Right lobe of liver (tissue), 6 donors: ENCODE measurements around the gene ASCC3. TPM values are rescaled to one million over a fixed set of nuclear protein-coding genes. Genes with fewer than 3 reads are reported as not detected.
"Not testable (repeated sequence)": the region's sequence is repeated elsewhere in the genome, so short reads cannot be mapped to it uniquely, and the experiment has no call there.

Source experiments
- ATAC-seq, 4 donors: fragments of 200-7000 bp; cut with Tn5 transposase; one replicate each; pipeline ENCODE4 v1.9.1; 2020; ENCODE audit warnings: mild to moderate bottlenecking in 4 of 4, moderate library complexity in 4 of 4
- DNase-seq, 3 donors: peaks; one replicate each; pipeline ENCODE4 v3.0.0-alpha.2; 2020
- H3K27ac ChIP-seq, 3 donors: fragments of 200-600 bp; one replicate each; pipeline ENCODE4 v1.8.0; 2022
- H3K27me3 ChIP-seq, 2 donors: fragments of 200-600 bp; one replicate each; pipeline ENCODE4 v1.8.0; 2022
- H3K36me3 ChIP-seq, 4 donors: fragments of 200-600 bp; sonication (generic) in 1 of 4; one replicate each; pipeline versions ENCODE4 v1.5.1 to v1.8.0; 2017 to 2022; ENCODE audit warnings: control low read depth in 1 of 4
- H3K4me1 ChIP-seq, 4 donors: fragments of 200-600 bp; sonication (generic) in 1 of 4; one replicate each; pipeline versions ENCODE4 v1.5.1 to v1.8.0; 2017 to 2022; ENCODE audit warnings: control low read depth in 1 of 4
- H3K4me3 ChIP-seq, 3 donors: fragments of 200-600 bp; one replicate each; pipeline ENCODE4 v1.8.0; 2022
- H3K9me3 ChIP-seq, 4 donors: fragments of 200-600 bp; sonication (generic) in 1 of 4; one replicate each; pipeline versions ENCODE4 v1.5.1 to v1.8.0; 2017 to 2022; ENCODE audit warnings: control low read depth in 1 of 4
- POLR2A ChIP-seq: fragments of 450-650 bp; IDR thresholded peaks from one replicate; pipeline ENCODE4 v1.6.1; 2017; ENCODE audit warnings: antibody characterized with exemption, mild to moderate bottlenecking
- WGBS: methylation state at CpG from one replicate; pipeline ENCODE4 v1.1.6; 2018; ENCODE audit warnings: low coverage, low lambda C conversion rate; ENCODE audit not compliant: insufficient coverage; ENCODE audit errors: missing lambda C conversion rate; 5-methylcytosine and 5-hydroxymethylcytosine counted together
- intact Hi-C, 2 donors: fragments of 100-400 bp; cut with DNase I; formaldehyde crosslinking; loops; one replicate each; pipeline versions ENCODE4 v1.11.2 to v1.14.1; 2022
- total RNA-seq, 6 experiments: library from RNA; depleted of rRNA in 2 of 6; stranded (reverse); fragments of >200 nt in 2 of 6; fragmentation: NEBNext Ultra II Directional in 3 of 6; extraction: Animal tissue kit (Norgen Biotek cat#: 25700) in 3 of 6; gene quantifications; one replicate each; pipeline versions ENCODE4 v1.1.0 to v1.2.4, GENCODE V29; 2016 to 2023
- TF ChIP-seq, protein P1 (sequence below), 4 donors: fragments of 200-600 bp in 3 of 4; fragments of 450-650 bp in 1 of 4; IDR thresholded peaks; one replicate each; pipeline versions ENCODE4 v1.5.1 to v1.8.0; 2016 to 2022; ENCODE audit warnings: antibody characterized with exemption in 4 of 4, mild to moderate bottlenecking in 2 of 4
- donor health status: DM: no; HTN: yes; CAD: no.
- donor health status: DM: no; HTN: no; CAD: no.
- donor health status: DM: no; HTN: no; CAD: no.
- donor health status: DM: no; HTN: yes; CAD: no.
- donor health status: DM: no; HTN: yes; CAD: no.

The ASCC3 gene
- total RNA-seq, 6 experiments from 2014 or later, result 17.0 to 28.2 (median 24.9) TPM

DNA sequence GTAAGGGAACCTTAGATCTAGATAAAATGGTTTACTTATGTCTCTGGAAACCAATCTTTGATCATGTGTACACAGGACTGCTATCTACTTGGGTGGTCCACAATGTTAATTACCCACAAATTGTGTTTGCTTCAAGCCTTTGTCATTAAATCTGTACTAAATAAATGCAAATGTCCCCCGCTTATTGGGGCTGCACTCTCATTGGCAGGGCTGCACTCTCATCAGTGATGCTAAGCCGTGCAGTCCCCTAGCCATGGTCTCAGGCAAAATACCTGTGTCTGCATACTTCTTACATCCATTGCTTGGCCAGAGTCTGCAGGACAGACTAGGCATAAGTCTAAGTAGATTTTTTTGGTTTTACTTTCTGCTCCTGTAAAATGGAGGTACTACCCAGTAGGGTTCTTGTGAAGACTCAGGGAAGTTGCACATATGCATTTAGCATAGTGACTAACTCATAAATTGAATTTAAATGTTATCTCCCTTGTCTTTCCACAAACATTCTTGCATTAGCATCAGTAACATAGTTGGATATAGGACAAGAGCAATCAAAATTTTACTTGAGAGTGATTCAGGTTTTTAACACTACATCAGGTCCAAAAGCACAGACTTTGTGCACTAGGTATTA lies 117.4 kb downstream of the ASCC3 start:
- Histone ChIP-seq H3K27ac (no peak overlapping the region), H3K27me3 (no peaks in the 10 kb centered on the region), H3K4me1 (no peaks in the 10 kb centered on the region), H3K9me3 (no peaks in the 10 kb centered on the region), H3K36me3 (peaks cover 0 to 10% (median 7%) of the 10 kb centered on the region in 4 donors), H3K4me3 (no peak overlapping the region)
- WGBS, result 93% methylated on average over 2 of the region's 2 CpGs
- DNase-seq (no peak), ATAC-seq (no peak)
- TF ChIP-seq, protein P1, sequence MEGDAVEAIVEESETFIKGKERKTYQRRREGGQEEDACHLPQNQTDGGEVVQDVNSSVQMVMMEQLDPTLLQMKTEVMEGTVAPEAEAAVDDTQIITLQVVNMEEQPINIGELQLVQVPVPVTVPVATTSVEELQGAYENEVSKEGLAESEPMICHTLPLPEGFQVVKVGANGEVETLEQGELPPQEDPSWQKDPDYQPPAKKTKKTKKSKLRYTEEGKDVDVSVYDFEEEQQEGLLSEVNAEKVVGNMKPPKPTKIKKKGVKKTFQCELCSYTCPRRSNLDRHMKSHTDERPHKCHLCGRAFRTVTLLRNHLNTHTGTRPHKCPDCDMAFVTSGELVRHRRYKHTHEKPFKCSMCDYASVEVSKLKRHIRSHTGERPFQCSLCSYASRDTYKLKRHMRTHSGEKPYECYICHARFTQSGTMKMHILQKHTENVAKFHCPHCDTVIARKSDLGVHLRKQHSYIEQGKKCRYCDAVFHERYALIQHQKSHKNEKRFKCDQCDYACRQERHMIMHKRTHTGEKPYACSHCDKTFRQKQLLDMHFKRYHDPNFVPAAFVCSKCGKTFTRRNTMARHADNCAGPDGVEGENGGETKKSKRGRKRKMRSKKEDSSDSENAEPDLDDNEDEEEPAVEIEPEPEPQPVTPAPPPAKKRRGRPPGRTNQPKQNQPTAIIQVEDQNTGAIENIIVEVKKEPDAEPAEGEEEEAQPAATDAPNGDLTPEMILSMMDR (IDR thresholded peaks at IDR 0.05), result no peak
- intact Hi-C loops, result no loop called here

DNA sequence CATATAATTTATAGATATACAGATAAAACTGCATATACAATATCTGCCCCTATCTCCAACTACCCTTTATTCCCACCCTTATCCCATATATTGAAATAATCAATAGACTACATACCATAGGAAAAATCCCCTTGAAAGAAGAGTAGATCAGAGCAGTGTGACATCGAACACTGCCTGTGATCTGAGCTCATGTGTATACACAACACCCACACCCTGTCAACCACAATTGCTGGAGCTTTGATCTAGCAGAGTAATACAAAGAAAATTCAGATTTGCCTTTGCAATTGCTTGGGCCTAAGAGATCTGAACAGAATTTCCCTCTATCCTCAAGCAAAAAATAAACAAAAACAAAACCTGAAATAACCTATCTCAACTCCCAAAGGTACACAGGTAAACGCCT lies 119.3 kb downstream of the ASCC3 start:
- no peak overlapping the region for H3K4me3 ChIP-seq
- intact Hi-C loops, result no loop called here
- no peaks in the 10 kb centered on the region for H3K27me3 ChIP-seq
- H3K9me3 ChIP-seq, result no peaks in the 10 kb centered on the region
- DNase-seq (no peak), ATAC-seq (no peak)
- no peaks in the 10 kb centered on the region for H3K4me1 ChIP-seq
- TF ChIP-seq, protein P1 (IDR thresholded peaks at IDR 0.05), result no peak
- no peak for TF ChIP-seq POLR2A
- no peak overlapping the region for H3K27ac ChIP-seq
- 55% methylated on average over 2 of the region's 2 CpGs for WGBS
- peaks cover 0 to 8% (median 4%) of the 10 kb centered on the region in 4 donors for H3K36me3 ChIP-seq

DNA sequence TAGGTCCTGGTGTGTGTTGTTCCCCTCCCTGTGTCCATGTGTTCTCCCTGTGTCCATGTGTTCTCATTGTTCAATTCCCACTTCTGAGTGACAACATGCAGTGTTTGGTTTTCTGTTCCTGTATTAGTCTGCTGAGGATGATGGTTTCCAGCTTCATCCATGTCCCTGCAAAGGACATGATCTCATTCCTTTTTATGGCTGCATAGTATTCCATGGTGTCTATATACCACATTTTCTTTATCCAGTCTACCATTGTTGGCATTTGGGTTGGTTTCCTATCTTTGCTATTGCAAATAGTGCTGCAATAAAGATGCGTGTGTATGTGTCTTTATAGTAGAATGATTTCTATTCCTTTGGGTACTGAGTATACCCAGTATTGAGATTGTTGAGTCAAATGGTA lies 122.7 kb downstream of the ASCC3 start:
- H3K4me1 ChIP-seq, intact Hi-C loops, H3K27me3 ChIP-seq, H3K4me3 ChIP-seq, H3K36me3 ChIP-seq, ATAC-seq, H3K27ac ChIP-seq, DNase-seq, H3K9me3 ChIP-seq: not testable (repeated sequence)
- 100% methylated on average over 1 of the region's 1 CpG for WGBS

DNA sequence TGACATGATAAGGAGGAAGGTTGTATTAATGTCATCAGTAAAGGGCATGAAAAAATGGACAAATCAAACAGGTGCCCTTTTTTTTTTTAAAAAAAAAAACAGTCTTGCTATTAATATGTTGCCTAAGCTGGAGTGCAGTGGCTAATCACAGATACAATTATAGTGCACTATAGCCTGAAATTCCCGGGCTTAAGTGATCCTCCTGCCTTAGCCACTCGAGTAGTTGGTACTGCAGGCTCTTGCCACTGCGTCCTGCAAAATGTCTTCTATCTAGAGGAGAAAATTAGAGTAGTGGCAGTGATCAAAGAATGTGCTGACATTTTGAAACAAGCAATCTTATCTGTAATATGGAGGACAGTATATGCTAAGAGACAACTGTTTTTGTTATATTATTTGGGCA lies 127.7 kb downstream of the ASCC3 start:
- Histone ChIP-seq H3K4me1 (no peaks in the 10 kb centered on the region), H3K36me3 (no peaks in the 10 kb centered on the region), H3K27ac (no peak overlapping the region), H3K27me3 (no peaks in the 10 kb centered on the region), H3K4me3 (no peak overlapping the region), H3K9me3 (no peaks in the 10 kb centered on the region)
- no peak for ATAC-seq
- 67% methylated on average over 1 of the region's 3 CpGs for WGBS
- intact Hi-C loops, result no loop called here
- no peak for DNase-seq
- no peak for TF ChIP-seq POLR2A
- TF ChIP-seq, protein P1 (IDR thresholded peaks at IDR 0.05), result no peak

DNA sequence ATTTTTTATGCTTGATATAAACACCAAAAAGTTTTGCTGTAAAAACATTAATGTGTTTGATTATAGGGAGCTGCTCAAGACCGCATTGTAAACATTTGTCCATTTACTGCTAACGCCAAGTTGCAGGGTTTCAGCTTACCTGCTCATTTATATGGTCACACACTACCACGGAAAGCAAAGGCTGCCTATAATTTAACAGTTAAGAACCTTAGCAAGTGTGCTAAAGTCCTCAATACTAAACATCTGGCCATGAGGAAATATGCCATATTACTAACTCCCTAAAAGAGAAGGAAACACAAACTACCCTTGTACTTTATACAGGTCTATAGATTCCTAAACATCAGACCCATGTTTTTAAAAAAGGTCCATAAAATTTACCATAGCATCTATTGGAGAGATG lies 129.5 kb downstream of the ASCC3 start:
- Histone ChIP-seq H3K4me3 (no peak overlapping the region), H3K36me3 (no peaks in the 10 kb centered on the region), H3K27me3 (no peaks in the 10 kb centered on the region), H3K9me3 (no peaks in the 10 kb centered on the region), H3K4me1 (no peaks in the 10 kb centered on the region), H3K27ac (no peak overlapping the region)
- 64% methylated on average over 3 of the region's 3 CpGs for WGBS
- intact Hi-C loops, result no loop called here
- no peak for ATAC-seq
- DNase-seq, result no peak
- TF ChIP-seq, protein P1 (IDR thresholded peaks at IDR 0.05), result no peak
- TF ChIP-seq POLR2A, result no peak
